SK-N-SH (cell line): ENCODE results near the gene SGF29. TPM values are rescaled to one million over a fixed set of nuclear protein-coding genes. Genes with fewer than 3 reads are reported as not detected.

ENCODE experiments used
- CTCF ChIA-PET: fragments of 300-600, 350-600 bp; formaldehyde crosslinking; extraction: SDS; loops from one replicate; lab custom pipeline; 2021; lab: Yijun Ruan, JAX
- POLR2A ChIA-PET: fragments of 350-600 bp; sonication (Branson Sonifier 250); formaldehyde crosslinking; extraction: SDS; loops from one replicate; lab custom pipeline; 2020; ENCODE audit warnings: antibody characterized with exemption, inconsistent platforms; lab: Yijun Ruan, JAX
- DNase-seq: peaks from one replicate; pipeline ENCODE4 v3.0.0; 2012
- H2AFZ ChIP-seq: fragments of 200-600 bp; sonication (generic); 2 replicates; pipeline ENCODE4 v1.8.1; 2016; ENCODE audit warnings: antibody characterized with exemption, mild to moderate bottlenecking, low read depth
- H3F3A ChIP-seq: fragments of 200-600 bp; sonication (generic); replicated peaks from 2 replicates; pipeline ENCODE3; 2016; ENCODE audit warnings: antibody characterized with exemption, mild to moderate bottlenecking; ENCODE audit not compliant: insufficient read depth
- H3K27ac ChIP-seq, 2 experiments: fragments of 200-500 bp in 1 of 2; fragments of 200-600 bp in 1 of 2; sonication (Bioruptor generic) in 1 of 2; sonication (generic), shearing (Covaris generic) in 1 of 2; 2 replicates each; pipeline versions ENCODE4 v1.5.1 to v1.6.1; 2014 to 2016; ENCODE audit warnings: low read depth in 2 of 2, inconsistent platforms in 1 of 2, low read length in 1 of 2, mild to moderate bottlenecking in 1 of 2, mixed read lengths in 1 of 2
- H3K27me3 ChIP-seq: fragments of 200-600 bp; sonication (generic), shearing (Covaris generic); 2 replicates; pipeline ENCODE4 v1.6.1; 2016; ENCODE audit warnings: mixed run types; ENCODE audit not compliant: insufficient read depth
- H3K36me3 ChIP-seq, 2 experiments: fragments of 200-500 bp in 1 of 2; fragments of 200-600 bp in 1 of 2; sonication (Bioruptor generic) in 1 of 2; sonication (generic) in 1 of 2; replicated peaks in 1 of 2; 2 replicates each; pipeline versions ENCODE3 to v1.5.1; 2014 to 2016; ENCODE audit warnings: low read length in 1 of 2, mild to moderate bottlenecking in 1 of 2; ENCODE audit not compliant: insufficient read depth in 2 of 2, control insufficient read depth in 1 of 2
- H3K4me1 ChIP-seq, 2 experiments: fragments of 200-500 bp in 1 of 2; fragments of 200-600 bp in 1 of 2; sonication (Bioruptor generic) in 1 of 2; sonication (generic), shearing (Covaris generic) in 1 of 2; 2 replicates each; pipeline versions ENCODE4 v1.5.1 to v1.6.1; 2014 to 2016; ENCODE audit warnings: low read depth in 1 of 2, low read length in 1 of 2, mixed run types in 1 of 2; ENCODE audit not compliant: insufficient read depth in 2 of 2, control insufficient read depth in 1 of 2
- H3K4me2 ChIP-seq: fragments of 200-600 bp; sonication (generic), shearing (Covaris generic); 2 replicates; pipeline ENCODE4 v1.6.1; 2017; ENCODE audit warnings: mixed run types
- H3K4me3 ChIP-seq, 2 experiments: fragments of 200-500 bp in 1 of 2; fragments of 200-600 bp in 1 of 2; sonication (Bioruptor generic) in 1 of 2; sonication (generic), shearing (Covaris generic) in 1 of 2; 2 replicates each; pipeline versions ENCODE4 v1.5.1 to v1.8.1; 2014 to 2016; ENCODE audit warnings: low read depth in 2 of 2, inconsistent platforms in 1 of 2, low read length in 1 of 2, mild to moderate bottlenecking in 1 of 2, mixed read lengths in 1 of 2, moderate library complexity in 1 of 2
- H3K79me2 ChIP-seq: fragments of 200-600 bp; sonication (generic); 2 replicates; pipeline ENCODE4 v1.8.1; 2017; ENCODE audit warnings: mild to moderate bottlenecking; ENCODE audit not compliant: insufficient read depth
- H3K9ac ChIP-seq: fragments of 200-600 bp; sonication (generic); 2 replicates; pipeline ENCODE4 v1.6.1; 2017; ENCODE audit warnings: mixed run types
- H3K9me2 ChIP-seq: fragments of 200-600 bp; sonication (generic); 2 replicates; pipeline ENCODE4 v1.6.1; 2017; ENCODE audit warnings: mixed run types
- H3K9me3 ChIP-seq: fragments of 200-600 bp; sonication (generic); 2 replicates; pipeline ENCODE4 v1.6.1; 2017; ENCODE audit warnings: mixed run types, mild to moderate bottlenecking, moderate library complexity
- H4K20me1 ChIP-seq: fragments of 200-600 bp; sonication (generic); 2 replicates; pipeline ENCODE4 v1.6.1; 2017; ENCODE audit warnings: mild to moderate bottlenecking, mixed run types; ENCODE audit not compliant: insufficient read depth
- CHD2 ChIP-seq: fragments of 150-350 bp; IDR thresholded peaks from 2 replicates; pipeline ENCODE4 v1.6.1; 2018; ENCODE audit warnings: low read length; ENCODE audit not compliant: partially characterized antibody
- EZH2phosphoT487 ChIP-seq: fragments of 200-600 bp; sonication (generic); IDR thresholded peaks from 2 replicates; pipeline ENCODE4 v1.6.1; 2017; ENCODE audit warnings: low read depth, mixed run types, mild to moderate bottlenecking, antibody characterized with exemption, moderate library complexity, borderline replicate concordance
- FOXJ3 ChIP-seq: sonication (generic); formaldehyde crosslinking; IDR thresholded peaks from 2 replicates; pipeline ENCODE4 v1.5.1; 2020; ENCODE audit warnings: mild to moderate bottlenecking, missing genetic modification reagents
- GATA2 ChIP-seq: sonication (generic); formaldehyde crosslinking; IDR thresholded peaks from 2 replicates; pipeline ENCODE4 v1.5.0; 2020; ENCODE audit warnings: mild to moderate bottlenecking, missing genetic modification reagents
- JUND ChIP-seq: IDR thresholded peaks from 2 replicates; pipeline ENCODE4 v1.4.0; 2012
- MXI1 ChIP-seq: IDR thresholded peaks from 2 replicates; pipeline ENCODE4 v1.6.1; 2012; ENCODE audit warnings: mild to moderate bottlenecking, low read depth, low read length, improper control_type of control experiment
- NFIC ChIP-seq: IDR thresholded peaks from 2 replicates; pipeline ENCODE4 v1.4.0; 2012; ENCODE audit warnings: borderline replicate concordance
- NRF1 ChIP-seq: IDR thresholded peaks from 2 replicates; pipeline ENCODE4 v1.6.1; 2012; ENCODE audit warnings: low read depth, mild to moderate bottlenecking, low read length
- RCOR1 ChIP-seq: fragments of 150-350 bp; IDR thresholded peaks from 2 replicates; pipeline ENCODE4 v1.6.1; 2017; ENCODE audit warnings: antibody characterized with exemption, low read length
- REST ChIP-seq: IDR thresholded peaks from 2 replicates; pipeline ENCODE4 v1.6.1; 2012; ENCODE audit warnings: mild to moderate bottlenecking, low read depth, low read length, moderate library complexity
- RFX5 ChIP-seq: IDR thresholded peaks from 2 replicates; pipeline ENCODE4 v1.6.1; 2012; ENCODE audit warnings: mild to moderate bottlenecking, improper control_type of control experiment, low read length
- USF2 ChIP-seq: fragments of 150-350 bp; IDR thresholded peaks from 2 replicates; pipeline ENCODE4 v1.6.1; 2017; ENCODE audit warnings: antibody characterized with exemption, low read length, low read depth, borderline replicate concordance
- ZBTB33 ChIP-seq: IDR thresholded peaks from 2 replicates; pipeline ENCODE4 v1.4.0; 2012; ENCODE audit warnings: low read depth, borderline replicate concordance
- WGBS: methylation state at CpG from one replicate; pipeline ENCODE4 v1.1.6; 2017; ENCODE audit warnings: low lambda C conversion rate; 5-methylcytosine and 5-hydroxymethylcytosine counted together
- polyA plus RNA-seq, 3 experiments: library from polyadenylated mRNA; depleted of rRNA; stranded (reverse); fragments of >200 nt; gene quantifications; 2 replicates each; pipeline ENCODE4 v1.2.3, GENCODE V29; 2012

The SGF29 gene
- polyA plus RNA-seq, 1 of the 3 experiments (the other 2 are of a cell fraction), result 4.6 TPM

- H3K9ac ChIP-seq, result no peak within 1 kb of the TSS
- H3F3A ChIP-seq, result no peaks in the 10 kb centered on the region
- H3K4me3 ChIP-seq, result no peak within 1 kb of the TSS
- no peaks in the 10 kb centered on the region for H3K4me1 ChIP-seq
- WGBS, result 77% methylated on average over 11 of the region's 11 CpGs
- no peaks in the 10 kb centered on the region for H3K27me3 ChIP-seq
- CTCF ChIA-PET, result no interaction called here
- no peak for TF ChIP-seq EZH2phosphoT487
- TF ChIP-seq USF2, result no peak
- TF ChIP-seq NFIC, result no peak
- no peak for TF ChIP-seq MXI1
- TF ChIP-seq RCOR1, result no peak
- TF ChIP-seq CHD2, result no peak
- no peak for TF ChIP-seq FOXJ3 (CRISPR knock-in tag)
- no peak for TF ChIP-seq NRF1
- no peak for TF ChIP-seq ZBTB33
- no peak for TF ChIP-seq JUND
- TF ChIP-seq GATA2 (CRISPR knock-in tag), result no peak
- no peak for TF ChIP-seq REST
- no peak for TF ChIP-seq RFX5
- TF ChIP-seq, all 33 proteins: peak for 0
- H3K9me2 ChIP-seq, result no peaks in the 10 kb centered on the region
- H3K79me2 ChIP-seq, result no peaks in the 10 kb centered on the region
- H3K9me3 ChIP-seq, result no peaks in the 10 kb centered on the region
- H3K27ac ChIP-seq, result no peak within 1 kb of the TSS
- no peak within 1 kb of the TSS for H3K4me2 ChIP-seq
- POLR2A ChIA-PET, result no interaction called here
- DNase-seq, result no peak
- H4K20me1 ChIP-seq, result no peaks in the 10 kb centered on the region
- H2AFZ ChIP-seq, result no peak within 1 kb of the TSS
- H3K36me3 ChIP-seq, result no peaks in the 10 kb centered on the region
Observed at GRCh38 chr16:28596840-28597691, 43.3 kb downstream of the SGF29 start, which contains the start of gene SULT1A2. Gene SULT1A2, minus strand, starts transcription at chr16:28597050. Its CDS starts 1,120 bp downstream, at chr16:28595930.
